Measurements from ENCODE around the gene SLIT3.

DNA sequence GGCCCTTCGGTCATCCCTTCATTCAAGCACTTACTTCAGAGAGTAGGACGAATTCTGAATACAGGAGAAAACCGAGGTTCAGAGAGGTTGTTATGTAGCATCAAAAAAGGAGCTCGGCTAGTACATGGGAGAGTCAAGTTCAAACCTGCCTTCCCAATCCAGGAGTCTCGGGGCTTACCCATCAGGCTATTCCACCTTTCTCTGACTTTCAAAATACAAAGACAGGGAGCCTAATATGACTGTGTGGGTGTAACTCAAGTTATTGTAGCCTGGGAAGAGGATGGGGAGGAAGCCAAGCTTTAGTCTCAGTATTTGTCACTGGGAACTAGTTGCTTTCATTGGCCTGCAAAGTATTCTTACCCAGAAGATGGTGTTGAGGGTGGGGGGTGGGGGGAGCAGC lies 447.0 kb downstream of the SLIT3 start:
- TF ChIP-seq, protein P1, sequence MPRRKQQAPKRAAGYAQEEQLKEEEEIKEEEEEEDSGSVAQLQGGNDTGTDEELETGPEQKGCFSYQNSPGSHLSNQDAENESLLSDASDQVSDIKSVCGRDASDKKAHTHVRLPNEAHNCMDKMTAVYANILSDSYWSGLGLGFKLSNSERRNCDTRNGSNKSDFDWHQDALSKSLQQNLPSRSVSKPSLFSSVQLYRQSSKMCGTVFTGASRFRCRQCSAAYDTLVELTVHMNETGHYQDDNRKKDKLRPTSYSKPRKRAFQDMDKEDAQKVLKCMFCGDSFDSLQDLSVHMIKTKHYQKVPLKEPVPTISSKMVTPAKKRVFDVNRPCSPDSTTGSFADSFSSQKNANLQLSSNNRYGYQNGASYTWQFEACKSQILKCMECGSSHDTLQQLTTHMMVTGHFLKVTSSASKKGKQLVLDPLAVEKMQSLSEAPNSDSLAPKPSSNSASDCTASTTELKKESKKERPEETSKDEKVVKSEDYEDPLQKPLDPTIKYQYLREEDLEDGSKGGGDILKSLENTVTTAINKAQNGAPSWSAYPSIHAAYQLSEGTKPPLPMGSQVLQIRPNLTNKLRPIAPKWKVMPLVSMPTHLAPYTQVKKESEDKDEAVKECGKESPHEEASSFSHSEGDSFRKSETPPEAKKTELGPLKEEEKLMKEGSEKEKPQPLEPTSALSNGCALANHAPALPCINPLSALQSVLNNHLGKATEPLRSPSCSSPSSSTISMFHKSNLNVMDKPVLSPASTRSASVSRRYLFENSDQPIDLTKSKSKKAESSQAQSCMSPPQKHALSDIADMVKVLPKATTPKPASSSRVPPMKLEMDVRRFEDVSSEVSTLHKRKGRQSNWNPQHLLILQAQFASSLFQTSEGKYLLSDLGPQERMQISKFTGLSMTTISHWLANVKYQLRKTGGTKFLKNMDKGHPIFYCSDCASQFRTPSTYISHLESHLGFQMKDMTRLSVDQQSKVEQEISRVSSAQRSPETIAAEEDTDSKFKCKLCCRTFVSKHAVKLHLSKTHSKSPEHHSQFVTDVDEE (CRISPR knock-in tag; IDR thresholded peaks at IDR 0.05): no peak
- TF ChIP-seq ZNF70 (CRISPR knock-in tag; IDR thresholded peaks at IDR 0.05) (no peak), ISL1 (CRISPR knock-in tag; IDR thresholded peaks at IDR 0.05) (no peak), PATZ1 (CRISPR knock-in tag; IDR thresholded peaks at IDR 0.05; ENCODE audit: borderline replicate concordance) (no peak), ZFP30 (CRISPR knock-in tag; IDR thresholded peaks at IDR 0.05) (no peak), OSR1 (CRISPR knock-in tag; IDR thresholded peaks at IDR 0.05) (no peak), SNAI2 (CRISPR knock-in tag; IDR thresholded peaks at IDR 0.05) (no peak), PPARA (CRISPR knock-in tag; IDR thresholded peaks at IDR 0.05; ENCODE audit: borderline replicate concordance) (no peak), ARNTL (CRISPR knock-in tag; IDR thresholded peaks at IDR 0.05; ENCODE audit: borderline replicate concordance, low read depth) (no peak), ZNF565 (CRISPR knock-in tag; conservative IDR thresholded peaks at IDR 0.05; ENCODE audit: low read depth) (no peak), GLIS3 (CRISPR knock-in tag; IDR thresholded peaks at IDR 0.05) (no peak)
- TF ChIP-seq, protein P2, sequence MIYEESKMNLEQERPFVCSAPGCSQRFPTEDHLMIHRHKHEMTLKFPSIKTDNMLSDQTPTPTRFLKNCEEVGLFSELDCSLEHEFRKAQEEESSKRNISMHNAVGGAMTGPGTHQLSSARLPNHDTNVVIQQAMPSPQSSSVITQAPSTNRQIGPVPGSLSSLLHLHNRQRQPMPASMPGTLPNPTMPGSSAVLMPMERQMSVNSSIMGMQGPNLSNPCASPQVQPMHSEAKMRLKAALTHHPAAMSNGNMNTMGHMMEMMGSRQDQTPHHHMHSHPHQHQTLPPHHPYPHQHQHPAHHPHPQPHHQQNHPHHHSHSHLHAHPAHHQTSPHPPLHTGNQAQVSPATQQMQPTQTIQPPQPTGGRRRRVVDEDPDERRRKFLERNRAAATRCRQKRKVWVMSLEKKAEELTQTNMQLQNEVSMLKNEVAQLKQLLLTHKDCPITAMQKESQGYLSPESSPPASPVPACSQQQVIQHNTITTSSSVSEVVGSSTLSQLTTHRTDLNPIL (CRISPR knock-in tag; IDR thresholded peaks at IDR 0.05; ENCODE audit: low read depth): no peak

Data from SK-N-SH treated with all-trans-retinoic acid at 6 μM for 48 hours (cell line).